WTC11 (cell line): ENCODE data around the gene TIAM2. TPM values are rescaled to one million over a fixed set of nuclear protein-coding genes. Genes with fewer than 3 reads are reported as not detected.
A peak's percentile ranks its signal among the peaks of the same experiment; 100 is the strongest.
"Not testable (repeated sequence)": the region's sequence is repeated elsewhere in the genome, so short reads cannot be mapped to it uniquely, and the experiment has no call there.

Experiments used
- ATAC-seq: fragments of 200-7000 bp; cut with Tn5 transposase; 2 replicates; pipeline ENCODE4 v1.10.0; 2021; ENCODE audit warnings: mild to moderate bottlenecking, moderate library complexity
- CTCF ChIA-PET: fragments of 300-600 bp; sonication (Branson Sonifier 250); formaldehyde crosslinking; loops from one replicate; lab custom pipeline; 2021; ENCODE audit warnings: antibody characterized with exemption; lab: Charles Lee
- POLR2A ChIA-PET: fragments of 350-600 bp; sonication (Branson Sonifier 250); formaldehyde crosslinking; loops from one replicate; lab custom pipeline; 2021; ENCODE audit warnings: antibody characterized with exemption; lab: Charles Lee
- DNase-seq: peaks from one replicate; pipeline ENCODE4 v3.0.0; 2021; ENCODE audit warnings: low spot score
- H3K27ac Mint-ChIP-seq: 2 replicates; pipeline ENCODE4 v1.8.0; 2021; ENCODE audit warnings: mixed read lengths
- H3K27me3 Mint-ChIP-seq: 2 replicates; pipeline ENCODE4 v1.8.0; 2021; ENCODE audit warnings: low read depth, mild to moderate bottlenecking, moderate library complexity, mixed read lengths
- H3K36me3 Mint-ChIP-seq: 2 replicates; pipeline ENCODE4 v1.8.0; 2021; ENCODE audit warnings: mixed read lengths
- H3K4me1 Mint-ChIP-seq: 2 replicates; pipeline ENCODE4 v1.8.0; 2022; ENCODE audit warnings: mixed read lengths
- H3K4me3 Mint-ChIP-seq: 2 replicates; pipeline ENCODE4 v1.8.0; 2021; ENCODE audit warnings: mild to moderate bottlenecking, moderate library complexity, mixed read lengths
- H3K9me3 Mint-ChIP-seq: 2 replicates; pipeline ENCODE4 v1.8.0; 2021; ENCODE audit warnings: mixed read lengths
- ATF1 ChIP-seq: sonication (generic); formaldehyde crosslinking; IDR thresholded peaks from 2 replicates; pipeline ENCODE4 v1.8.1; 2023; ENCODE audit warnings: mild to moderate bottlenecking, moderate library complexity, missing genetic modification reagents
- ATF3 ChIP-seq: sonication (generic); formaldehyde crosslinking; conservative IDR thresholded peaks from 2 replicates; pipeline ENCODE4 v1.8.1; 2022; ENCODE audit warnings: mild to moderate bottlenecking, missing genetic modification reagents
- CREB1 ChIP-seq: sonication (generic); formaldehyde crosslinking; IDR thresholded peaks from 2 replicates; pipeline ENCODE4 v1.8.0; 2023; ENCODE audit warnings: mild to moderate bottlenecking, missing genetic modification reagents
- E2F4 ChIP-seq: sonication (generic); formaldehyde crosslinking; IDR thresholded peaks from 2 replicates; pipeline ENCODE4 v1.8.1; 2022; ENCODE audit warnings: low read depth, mild to moderate bottlenecking, moderate library complexity, missing genetic modification reagents, borderline replicate concordance
- E2F5 ChIP-seq: sonication (generic); formaldehyde crosslinking; IDR thresholded peaks from 2 replicates; pipeline ENCODE4 v1.8.1; 2022; ENCODE audit warnings: mild to moderate bottlenecking, moderate library complexity, missing genetic modification reagents
- ESRRA ChIP-seq: sonication (generic); formaldehyde crosslinking; IDR thresholded peaks from 2 replicates; pipeline ENCODE4 v1.8.1; 2022; ENCODE audit warnings: mild to moderate bottlenecking, missing genetic modification reagents, borderline replicate concordance
- FOXJ3 ChIP-seq: sonication (generic); formaldehyde crosslinking; IDR thresholded peaks from 2 replicates; pipeline ENCODE4 v1.9.0; 2021; ENCODE audit warnings: missing genetic modification reagents, mild to moderate bottlenecking, borderline replicate concordance
- FOXK1 ChIP-seq: sonication (generic); formaldehyde crosslinking; IDR thresholded peaks from 2 replicates; pipeline ENCODE4 v1.8.0; 2022; ENCODE audit warnings: mild to moderate bottlenecking, moderate library complexity, missing genetic modification reagents
- FOXP1 ChIP-seq: sonication (generic); formaldehyde crosslinking; IDR thresholded peaks from 2 replicates; pipeline ENCODE4 v1.8.0; 2022; ENCODE audit warnings: missing genetic modification reagents, mild to moderate bottlenecking, moderate library complexity, borderline replicate concordance
- HMGA2 ChIP-seq: fragments of 250-450 bp; sonication (Bioruptor Pico); IDR thresholded peaks from 2 replicates; pipeline ENCODE4 v1.4.0; 2021; ENCODE audit warnings: mild to moderate bottlenecking, moderate library complexity
- HMGXB4 ChIP-seq: sonication (generic); formaldehyde crosslinking; IDR thresholded peaks from 2 replicates; pipeline ENCODE4 v1.8.1; 2023; ENCODE audit warnings: mild to moderate bottlenecking, moderate library complexity, missing genetic modification reagents
- MYBL2 ChIP-seq: sonication (generic); formaldehyde crosslinking; IDR thresholded peaks from 2 replicates; pipeline ENCODE4 v1.8.1; 2023; ENCODE audit warnings: mild to moderate bottlenecking, moderate library complexity, missing genetic modification reagents
- NFYB ChIP-seq: sonication (generic); formaldehyde crosslinking; conservative IDR thresholded peaks from 2 replicates; pipeline ENCODE4 v1.8.0; 2022; ENCODE audit warnings: low read depth, missing genetic modification reagents
- TEAD1 ChIP-seq: sonication (generic); formaldehyde crosslinking; IDR thresholded peaks from 2 replicates; pipeline ENCODE4 v1.8.0; 2022; ENCODE audit warnings: mild to moderate bottlenecking, missing genetic modification reagents
- ZBTB43 ChIP-seq: sonication (generic); formaldehyde crosslinking; IDR thresholded peaks from 2 replicates; pipeline ENCODE4 v1.8.1; 2023; ENCODE audit warnings: mild to moderate bottlenecking, missing genetic modification reagents
- ZNF121 ChIP-seq: sonication (generic); formaldehyde crosslinking; IDR thresholded peaks from 2 replicates; pipeline ENCODE4 v1.8.0; 2023; ENCODE audit warnings: missing genetic modification reagents
- ZNF281 ChIP-seq: sonication (generic); formaldehyde crosslinking; IDR thresholded peaks from 2 replicates; pipeline ENCODE4 v1.8.0; 2023; ENCODE audit warnings: mild to moderate bottlenecking, missing genetic modification reagents
- ZNF512 ChIP-seq: sonication (generic); formaldehyde crosslinking; IDR thresholded peaks from 2 replicates; pipeline ENCODE4 v1.8.1; 2022; ENCODE audit warnings: missing genetic modification reagents, borderline replicate concordance
- ZNF671 ChIP-seq: fragments of 250-450 bp; sonication (Bioruptor Pico); IDR thresholded peaks from 2 replicates; pipeline ENCODE4 v1.8.0; 2021; ENCODE audit warnings: mild to moderate bottlenecking
- total RNA-seq: library from RNA; stranded (reverse); gene quantifications from 3 replicates; pipeline ENCODE4 v1.2.3, GENCODE V29; 2021

Gene TIAM2
- total RNA-seq, 1 experiment from 2014 or later = 15.1 TPM

- Mint-ChIP-seq H3K36me3 (peaks cover 33% of the 10 kb centered on the region), H3K27ac (no peak overlapping the region), H3K9me3 (peaks cover 10% of the 10 kb centered on the region; the same call in 1 of the 2 replicates)
- TF ChIP-seq MYBL2 (no peak), FOXP1 (CRISPR knock-in tag) (no peak), ATF1 (no peak), TEAD1 (CRISPR knock-in tag) (no peak), ESRRA (CRISPR knock-in tag) (no peak), FOXJ3 (CRISPR knock-in tag) (no peak), NFYB (CRISPR knock-in tag) (no peak)
- TF ChIP-seq, all 79 proteins: peak for 0
- Mint-ChIP-seq H3K27me3 (no peaks in the 10 kb centered on the region), H3K4me3 (no peak overlapping the region), H3K4me1 (peaks cover 21% of the 10 kb centered on the region)
- DNase-seq (no peak), ATAC-seq (no peak)
- CTCF ChIA-PET = interaction anchor here (0.7 to 1.2 kb wide), 2 partner anchors 90 to 344 kb away, joined by 4 read pairs; no protein-coding TSS in a partner anchor
- POLR2A ChIA-PET = interaction anchor here (0.6 kb wide), 1 partner anchor 20 kb away, joined by 3 read pairs; no protein-coding TSS in a partner anchor
Observed at GRCh38 chr6:155267411-155267810, 272.3 kb downstream of the TIAM2 start.

GRCh38 chr6:155268088-155268867 is 273.2 kb downstream of the TIAM2 start:
- POLR2A ChIA-PET, DNase-seq: not testable (repeated sequence)

GRCh38 chr6:155269765-155270164 is 274.6 kb downstream of the TIAM2 start:
- ChIA-PET POLR2A (no interaction called here), CTCF (interaction anchor here (1.2 to 1.5 kb wide), 3 partner anchors 11 to 92 kb away, joined by 3 to 4 read pairs (median 4); no protein-coding TSS in a partner anchor)
- Mint-ChIP-seq H3K4me1 (peaks cover 31% of the 10 kb centered on the region), H3K4me3 (no peak overlapping the region), H3K27me3 (no peaks in the 10 kb centered on the region), H3K27ac (peak overlapping the region; percentile 2), H3K9me3 (peaks cover 10% of the 10 kb centered on the region; the same call in 1 of the 2 replicates), H3K36me3 (peaks cover 30% of the 10 kb centered on the region)
- TF ChIP-seq ZNF121 (CRISPR knock-in tag) (no peak), ZNF671 (CRISPR knock-in tag) (no peak), ESRRA (CRISPR knock-in tag) (no peak), E2F4 (CRISPR knock-in tag) (no peak), CREB1 (CRISPR knock-in tag) (no peak), HMGXB4 (CRISPR knock-in tag) (no peak), ZNF281 (CRISPR knock-in tag) (no peak), ZNF512 (CRISPR knock-in tag) (no peak), ATF3 (CRISPR knock-in tag) (no peak), HMGA2 (no peak), ZBTB43 (CRISPR knock-in tag) (no peak), E2F5 (CRISPR knock-in tag) (no peak), FOXK1 (no peak)
- DNase-seq = no peak
- no peak for ATAC-seq

More at GRCh38 chr6:155268088-155268867, 273.2 kb downstream of the TIAM2 start:
- CTCF ChIA-PET = interaction anchor here (0.9 to 1.5 kb wide), 3 partner anchors 10 to 91 kb away, joined by 3 to 4 read pairs (median 3); no protein-coding TSS in a partner anchor
- Mint-ChIP-seq H3K36me3 (peaks cover 33% of the 10 kb centered on the region), H3K4me1 (peaks cover 24% of the 10 kb centered on the region), H3K9me3 (peaks cover 10% of the 10 kb centered on the region; the same call in 1 of the 2 replicates)
- not testable (repeated sequence) for H3K4me3 Mint-ChIP-seq, H3K27me3 Mint-ChIP-seq, H3K27ac Mint-ChIP-seq
- peak; percentile 68 for ATAC-seq
